HG03103 (cell line): ENCODE data around the gene ZFYVE16.
"Not testable (repeated sequence)": the region's sequence is repeated elsewhere in the genome, so short reads cannot be mapped to it uniquely, and the experiment has no call there.

Source experiments
- ATAC-seq: cut with Tn5 transposase; IDR thresholded peaks from one replicate; pipeline ENCODE4 v1.9.1; 2021; ENCODE audit warnings: low read depth; ENCODE audit not compliant: unreplicated experiment

The ZFYVE16 gene

DNA sequence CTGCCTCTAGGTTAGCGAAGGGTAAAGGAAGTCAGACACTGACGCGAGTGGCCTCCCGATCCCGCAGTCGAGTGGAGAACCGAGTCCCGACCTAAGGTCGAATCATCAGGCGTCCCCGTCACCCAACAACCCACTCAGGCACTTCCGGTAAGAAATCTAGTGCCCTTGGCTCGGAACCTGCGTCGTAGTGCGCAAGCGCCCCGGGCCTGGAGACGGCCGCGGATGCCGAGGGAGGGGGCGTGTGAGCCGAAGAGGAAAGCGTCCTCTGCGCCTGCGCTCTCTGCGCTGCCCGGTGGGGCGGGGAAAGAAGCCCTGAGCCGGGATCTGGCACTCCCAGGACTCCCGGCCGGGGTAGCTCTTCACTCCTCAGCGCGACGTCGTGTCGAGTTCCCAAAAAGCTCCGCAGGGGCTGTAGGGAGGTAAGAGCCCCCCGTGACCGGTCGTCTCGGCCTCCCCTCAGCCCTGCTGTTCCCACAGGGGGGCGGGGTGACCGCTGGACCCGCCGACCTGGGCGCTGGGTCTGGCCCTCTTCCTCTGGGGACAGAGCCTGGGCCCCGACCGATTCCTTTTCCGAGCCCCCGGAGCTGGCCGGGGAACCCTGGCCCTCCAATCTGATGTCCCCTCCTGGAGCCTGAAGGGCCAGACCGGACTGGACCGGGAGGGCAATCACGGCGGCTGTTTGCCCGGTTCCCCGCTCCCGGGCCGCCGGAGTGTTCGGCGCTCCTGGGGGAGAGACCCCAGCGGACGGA is at the start of gene ZFYVE16:
Gene ZFYVE16 (plus strand): TSS at position 330 of the 749 bp plus-strand sequence. CDS start 26,084 bp downstream, outside the sequence.
- peak; percentile 79 for ATAC-seq

DNA sequence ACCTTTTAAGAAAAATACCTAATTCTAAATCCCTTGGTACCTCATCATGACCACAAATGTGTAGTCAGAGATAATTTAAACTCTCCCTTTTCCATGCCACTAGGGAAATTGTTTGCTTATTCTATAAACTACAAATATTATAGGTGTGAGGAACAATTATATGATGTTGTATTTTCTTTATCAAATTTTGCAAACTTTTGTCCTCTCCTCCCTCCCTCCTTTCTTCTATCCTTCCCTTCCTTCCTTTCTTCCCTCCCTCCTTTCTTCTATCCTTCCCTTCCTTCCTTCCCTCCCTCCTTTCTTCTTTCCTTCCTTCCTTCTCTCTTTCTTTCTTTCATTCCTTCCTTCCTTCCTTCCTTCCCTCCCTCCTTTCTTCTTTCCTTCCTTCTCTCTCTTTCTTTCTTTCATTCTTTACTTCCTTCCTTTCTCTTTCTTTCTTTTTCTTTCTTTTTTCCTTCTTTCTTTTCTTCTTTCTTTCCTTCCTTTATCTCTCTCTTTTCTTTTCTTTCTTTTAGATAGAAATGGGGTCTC is 46.9 kb upstream of the ZFYVE16 start:
- ATAC-seq, result no peak

- no peak for ATAC-seq
Measured at GRCh38 chr5:80364892-80365291, 43.0 kb upstream of the ZFYVE16 start.

GRCh38 chr5:80368661-80369480 is 39.0 kb upstream of the ZFYVE16 start:
- no peak for ATAC-seq

- ATAC-seq, result no peak
Measured at GRCh38 chr5:80369521-80369920, 38.3 kb upstream of the ZFYVE16 start.

GRCh38 chr5:80370390-80370789 is 37.5 kb upstream of the ZFYVE16 start:
- no peak for ATAC-seq

DNA sequence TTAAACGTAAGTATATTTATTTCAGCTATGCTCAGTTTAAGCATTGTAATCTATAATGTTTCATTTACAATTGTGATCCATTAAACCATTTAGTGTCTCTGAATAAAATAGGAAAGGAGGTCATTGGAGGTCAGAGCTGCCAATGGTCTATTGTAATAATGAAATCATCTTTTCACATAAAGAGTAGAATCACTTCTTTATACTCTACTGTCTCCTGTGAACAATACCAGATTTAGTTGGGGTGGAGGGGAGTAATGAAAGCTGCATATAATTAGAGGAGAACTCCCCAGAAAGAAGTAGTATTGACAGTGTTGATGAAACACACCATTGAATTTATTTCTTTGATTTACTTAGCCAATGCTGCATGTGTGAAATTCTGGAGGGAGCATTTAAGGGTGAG is 35.1 kb upstream of the ZFYVE16 start:
- no peak for ATAC-seq

GRCh38 chr5:80374188-80374587 is 33.7 kb upstream of the ZFYVE16 start:
- ATAC-seq, result no peak

DNA sequence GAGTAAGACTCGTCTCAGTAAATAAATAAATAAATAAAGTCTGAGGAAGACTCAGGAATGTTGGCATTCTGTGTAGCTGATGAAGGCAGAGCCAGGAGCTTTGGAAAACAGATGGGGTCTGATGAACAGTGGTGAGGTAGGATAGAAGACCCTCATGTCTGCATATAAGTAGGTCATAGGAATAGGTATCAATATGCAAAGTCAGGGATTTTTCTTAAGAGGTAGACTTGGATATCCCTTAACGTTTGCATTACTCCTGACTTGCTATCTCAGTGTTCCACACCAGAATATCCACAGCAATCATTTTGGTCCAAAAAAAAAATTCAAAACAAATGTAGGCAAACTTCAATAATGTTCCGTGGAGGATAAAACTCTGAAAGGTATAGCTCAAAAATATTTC is 31.3 kb upstream of the ZFYVE16 start:
- ATAC-seq, result no peak

GRCh38 chr5:80382488-80382887 is 25.4 kb upstream of the ZFYVE16 start:
- no peak for ATAC-seq

- ATAC-seq, result peak; percentile 69
Measured at GRCh38 chr5:80387063-80387768, 20.6 kb upstream of the ZFYVE16 start.

GRCh38 chr5:80389580-80389979 is 18.3 kb upstream of the ZFYVE16 start:
- no peak for ATAC-seq

DNA sequence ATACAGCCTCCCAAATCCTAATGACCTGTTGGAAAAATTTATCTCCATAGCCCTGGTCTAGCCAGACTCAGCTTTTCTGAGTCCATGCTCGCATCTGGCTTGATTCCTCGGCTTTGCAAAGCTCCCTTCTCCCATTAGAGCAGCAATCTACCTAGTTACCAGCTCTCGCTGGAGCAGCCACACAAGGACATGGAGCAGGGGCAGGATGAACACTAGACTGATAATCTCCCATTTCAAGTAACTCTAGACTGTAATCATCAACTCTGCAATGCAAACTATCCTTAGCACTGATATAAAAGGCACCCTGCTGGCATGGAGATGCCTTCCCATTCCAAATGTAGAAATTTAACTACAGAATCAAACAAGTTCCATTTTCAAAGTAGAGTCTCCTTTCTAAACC is 17.5 kb upstream of the ZFYVE16 start:
- not testable (repeated sequence) for ATAC-seq

DNA sequence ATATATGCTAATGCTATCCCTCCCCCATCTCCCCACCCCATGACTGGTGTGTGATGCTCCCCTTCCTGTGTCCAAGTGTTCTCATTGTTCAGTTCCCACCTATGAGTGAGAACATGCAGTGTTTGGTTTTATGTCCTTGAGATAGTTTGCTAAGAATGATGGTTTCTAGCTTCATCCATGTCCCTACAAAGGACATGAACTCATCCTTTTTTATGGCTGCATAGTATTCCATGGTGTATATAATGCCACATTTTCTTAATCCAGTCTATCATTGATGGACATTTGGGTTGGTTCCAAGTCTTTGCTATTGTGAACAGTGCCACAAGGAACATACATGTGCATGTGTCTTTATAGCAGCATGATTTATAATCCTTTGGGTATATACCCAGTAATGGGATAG is 16.6 kb upstream of the ZFYVE16 start:
- not testable (repeated sequence) for ATAC-seq

DNA sequence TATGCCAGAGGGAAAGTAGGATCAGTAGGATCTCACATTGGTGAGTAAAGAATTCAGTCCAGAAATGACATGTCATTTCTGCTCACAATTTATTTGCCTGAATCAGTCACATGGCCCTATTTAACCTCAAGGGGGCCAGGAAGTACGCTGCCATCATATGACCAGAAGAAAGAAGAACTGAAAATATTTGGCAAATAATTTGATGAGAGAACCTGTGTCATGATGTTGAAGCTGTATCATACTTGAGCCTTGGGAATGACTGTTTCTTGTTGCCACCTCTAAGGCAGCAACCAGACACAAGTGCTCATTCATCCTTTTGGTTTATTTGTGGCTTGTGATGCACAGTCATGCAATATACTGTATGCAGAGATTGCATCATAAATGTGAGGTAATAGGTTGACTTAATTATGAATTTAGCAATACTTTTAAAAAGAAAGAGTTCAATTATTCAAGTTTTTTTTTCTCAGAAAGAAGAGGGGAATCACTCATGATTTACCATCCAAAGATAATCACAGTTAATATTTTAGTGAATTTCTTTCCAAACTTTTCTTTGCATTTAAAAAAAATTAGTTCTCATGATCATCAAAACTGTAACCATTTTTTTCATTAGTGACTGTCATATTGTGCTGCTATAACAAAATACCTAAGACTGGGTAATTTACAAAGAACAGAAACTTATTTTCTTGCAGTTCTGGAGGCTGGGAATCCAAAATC is 8.2 kb upstream of the ZFYVE16 start:
- peak; percentile 88 for ATAC-seq

DNA sequence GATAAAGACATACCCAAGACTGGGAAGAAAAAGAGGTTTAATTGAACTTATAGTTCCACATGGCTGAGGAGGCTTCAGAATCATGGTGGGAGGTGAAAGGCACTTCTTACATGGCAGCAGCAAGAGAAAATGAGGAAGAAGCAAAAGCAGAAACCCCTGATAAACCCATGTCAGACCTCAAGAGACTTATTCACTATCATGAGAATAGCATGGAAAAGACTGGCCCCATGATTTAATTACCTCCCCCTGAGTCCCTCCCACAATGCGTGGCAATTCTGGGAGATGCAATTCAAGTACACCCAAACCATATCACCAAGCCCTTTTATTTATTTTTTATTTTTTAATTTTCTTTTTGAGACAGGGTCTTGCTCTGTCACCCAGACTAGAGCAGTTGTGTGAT is 7.5 kb upstream of the ZFYVE16 start:
- not testable (repeated sequence) for ATAC-seq

DNA sequence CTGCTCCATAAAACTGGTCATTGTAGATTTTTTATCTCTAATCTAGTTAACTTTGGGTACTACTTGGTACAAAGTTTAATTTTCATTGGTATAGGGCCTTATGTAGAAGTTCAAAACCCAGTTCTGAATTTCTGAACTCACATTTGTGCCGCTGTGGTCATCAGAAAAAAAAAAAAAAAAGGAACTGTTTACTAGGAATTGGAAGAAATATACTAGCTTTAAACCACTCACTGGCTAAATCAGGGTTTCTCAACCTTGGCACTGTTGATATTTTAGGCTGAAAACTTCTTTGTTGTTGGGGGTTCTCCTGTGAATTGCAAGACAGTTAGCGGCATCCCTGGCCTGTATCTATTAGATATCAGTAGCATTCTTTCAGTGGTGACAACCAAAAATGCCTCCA is 4.1 kb upstream of the ZFYVE16 start:
- ATAC-seq, result no peak

GRCh38 chr5:80406980-80407734 is 707 bp upstream of the ZFYVE16 start:
- ATAC-seq, result no peak

- peak; percentile 36 for ATAC-seq
Measured at GRCh38 chr5:80408484-80409366, 861 bp downstream of the ZFYVE16 start.
